Naive thymus-derived CD8-positive, alpha-beta T cell (primary cell): ENCODE data around the gene HELZ. TPM values are rescaled to one million over a fixed set of nuclear protein-coding genes. Genes with fewer than 3 reads are reported as not detected.
"Not testable (repeated sequence)": the region's sequence is repeated elsewhere in the genome, so short reads cannot be mapped to it uniquely, and the experiment has no call there.

Source experiments
- ATAC-seq, 2 donors: fragments of 150-1000 bp; cut with Tn5 transposase in 1 of 2; sonication (Bioruptor Pico), chemical (Tn5 transposase) in 1 of 2; 1 replicate in 1 of 2; 2 replicates in 1 of 2; pipeline ENCODE4 v1.10.0; 2021; ENCODE audit warnings: mild to moderate bottlenecking in 2 of 2, moderate library complexity in 2 of 2
- POLR2A ChIA-PET: fragments of 350-600 bp; sonication (Branson Sonifier 250); formaldehyde crosslinking; loops from one replicate; lab custom pipeline; 2021; ENCODE audit warnings: antibody characterized with exemption; lab: Charles Lee
- DNase-seq, 10 donors: peaks; one replicate each; pipeline versions ENCODE4 v3.0.0 to v3.0.0-alpha.2; 2020 to 2022
- H3K27ac Mint-ChIP-seq, 10 donors: one replicate each; pipeline ENCODE4 v1.8.0; 2020 to 2022; ENCODE audit warnings: mild to moderate bottlenecking in 10 of 10, mixed read lengths in 10 of 10, moderate library complexity in 4 of 10, inconsistent platforms in 1 of 10
- H3K27me3 Mint-ChIP-seq, 5 donors: one replicate each; pipeline ENCODE4 v1.8.0; 2021 to 2022; ENCODE audit warnings: mixed read lengths in 5 of 5
- H3K36me3 Mint-ChIP-seq, 3 donors: one replicate each; pipeline ENCODE4 v1.8.0; 2020 to 2022; ENCODE audit warnings: mixed read lengths in 3 of 3, mild to moderate bottlenecking in 2 of 3, inconsistent platforms in 1 of 3
- H3K4me1 Mint-ChIP-seq, 4 donors: one replicate each; pipeline ENCODE4 v1.8.0; 2021 to 2022; ENCODE audit warnings: mixed read lengths in 4 of 4
- H3K4me3 Mint-ChIP-seq, 10 donors: one replicate each; pipeline ENCODE4 v1.8.0; 2020 to 2022; ENCODE audit warnings: mild to moderate bottlenecking in 10 of 10, mixed read lengths in 10 of 10, moderate library complexity in 6 of 10, inconsistent platforms in 1 of 10
- H3K9me3 Mint-ChIP-seq, 9 donors: one replicate each; pipeline ENCODE4 v1.8.0; 2020 to 2022; ENCODE audit warnings: mixed read lengths in 9 of 9, mild to moderate bottlenecking in 3 of 9, inconsistent platforms in 1 of 9, moderate library complexity in 1 of 9
- polyA plus RNA-seq, 3 donors: library from polyadenylated mRNA; unstranded; fragments of 300-500 nt; fragmentation: Illumina TruSeq; gene quantifications; one replicate each; pipeline ENCODE4 v1.2.3, GENCODE V29; 2021
- total RNA-seq, 8 experiments: library from RNA in 2 of 8; stranded (reverse) in 2 of 8; gene quantifications; one replicate each; pipeline ENCODE4 v1.2.3 and lab custom pipeline; 2021 to 2026

HELZ gene
- total and polyA plus RNA-seq, 5 experiments from 2014 or later = 43.0 to 75.1 (median 48.6) TPM

DNA sequence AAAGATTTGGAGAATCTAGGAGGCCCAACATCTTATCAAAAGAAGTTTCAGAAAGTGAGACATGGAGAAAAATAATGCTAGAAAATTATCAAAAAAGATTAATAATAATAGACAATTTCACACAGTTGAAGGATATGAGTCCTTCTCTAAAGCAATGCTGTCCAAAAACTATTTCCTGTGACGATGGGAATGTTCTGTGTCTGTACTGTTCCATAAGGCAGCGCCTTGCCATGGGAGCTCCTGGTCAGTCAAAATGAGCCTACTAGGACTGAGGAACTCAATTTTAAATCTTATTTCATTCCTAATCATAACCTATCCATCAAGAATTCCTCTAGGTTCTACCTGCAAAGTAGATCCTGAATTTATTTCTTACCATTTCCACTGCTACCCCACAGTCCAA lies 151.6 kb downstream of the HELZ start:
- Mint-ChIP-seq H3K27ac (peak overlapping the region in 1 of 10 donors; percentile 46), H3K4me1 (peaks cover 12 to 60% (median 42%) of the 10 kb centered on the region in 4 donors), H3K27me3 (no peaks in the 10 kb centered on the region), H3K9me3 (no peaks in the 10 kb centered on the region), H3K36me3 (peaks cover 0 to 61% (median 25%) of the 10 kb centered on the region in 3 donors), H3K4me3 (no peak overlapping the region)
- POLR2A ChIA-PET = no interaction called here
- no peak for DNase-seq
- no peak for ATAC-seq

DNA sequence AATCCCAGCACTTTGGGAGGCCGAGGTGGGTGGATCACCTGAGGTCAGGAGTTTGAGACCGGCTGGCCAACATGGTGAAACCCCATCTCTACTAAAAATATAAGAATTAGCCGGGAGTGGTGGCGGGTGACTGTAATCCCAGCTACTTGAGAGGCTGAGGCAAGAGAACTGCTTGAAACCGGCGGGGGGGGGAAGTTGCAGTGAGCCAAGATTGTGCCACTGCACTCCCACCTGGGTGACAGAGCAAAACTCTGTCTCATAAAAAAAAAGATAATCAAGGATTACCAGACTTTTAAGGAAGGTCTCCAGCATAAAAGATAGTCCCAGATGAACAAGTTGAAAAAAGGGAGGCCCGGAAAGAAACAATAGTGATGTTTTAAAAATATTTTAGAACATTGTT lies 152.3 kb downstream of the HELZ start:
- H3K27ac Mint-ChIP-seq = peak overlapping the region in 2 of 10 donors; percentile 12 to 46
- H3K4me1 Mint-ChIP-seq = peaks cover 10 to 55% (median 40%) of the 10 kb centered on the region in 4 donors
- peaks cover 0 to 63% (median 25%) of the 10 kb centered on the region in 3 donors for H3K36me3 Mint-ChIP-seq
- DNase-seq, H3K4me3 Mint-ChIP-seq, ATAC-seq, H3K9me3 Mint-ChIP-seq, H3K27me3 Mint-ChIP-seq, POLR2A ChIA-PET: not testable (repeated sequence)

DNA sequence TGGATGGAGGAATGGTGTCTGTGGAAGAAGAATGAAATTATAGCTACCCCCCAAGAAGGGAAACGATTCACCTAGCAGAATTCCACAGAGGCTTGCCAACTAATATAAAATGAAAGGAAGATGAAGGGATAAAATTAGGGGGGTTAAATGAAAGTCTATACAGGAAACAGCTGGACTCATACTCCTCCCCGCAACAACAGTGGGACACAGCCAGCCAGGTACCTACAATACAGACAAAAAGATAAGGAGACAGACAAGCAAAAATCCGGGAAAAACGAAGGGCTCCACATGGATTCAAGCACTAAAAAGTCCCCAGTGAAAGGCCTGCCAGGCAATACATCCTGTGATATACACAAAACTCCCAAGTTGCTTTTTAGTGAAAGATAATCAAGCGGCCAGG lies 152.7 kb downstream of the HELZ start:
- H3K4me3 Mint-ChIP-seq = peak overlapping the region in 1 of 10 donors; percentile 48
- peak overlapping the region in 2 of 10 donors; percentile 6 to 12 for H3K27ac Mint-ChIP-seq
- POLR2A ChIA-PET = no interaction called here
- DNase-seq (no peak), ATAC-seq (no peak)
- H3K27me3 Mint-ChIP-seq = no peaks in the 10 kb centered on the region
- peaks cover 11 to 51% (median 39%) of the 10 kb centered on the region in 4 donors for H3K4me1 Mint-ChIP-seq
- peaks cover 0 to 63% (median 23%) of the 10 kb centered on the region in 3 donors for H3K36me3 Mint-ChIP-seq
- no peaks in the 10 kb centered on the region for H3K9me3 Mint-ChIP-seq

DNA sequence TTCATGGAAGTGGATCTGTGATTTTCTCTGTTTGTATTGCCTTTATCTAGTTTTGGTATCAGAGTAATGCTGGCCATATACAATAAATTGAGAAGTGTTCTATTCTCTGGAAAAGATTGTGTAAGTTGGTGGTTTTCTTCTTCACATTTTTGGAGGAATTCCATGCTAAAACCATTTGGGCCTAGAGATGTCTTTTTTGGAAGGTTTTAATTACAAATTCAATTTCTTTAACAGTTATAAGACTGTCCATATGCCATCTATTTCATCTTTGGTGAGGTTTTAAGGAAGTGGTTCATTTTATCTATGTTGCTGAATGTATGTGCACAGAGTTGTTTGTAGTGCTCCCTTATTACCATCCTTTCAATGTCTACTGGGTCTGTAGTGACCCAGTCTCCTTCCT lies 154.7 kb downstream of the HELZ start:
- H3K9me3 Mint-ChIP-seq = no peaks in the 10 kb centered on the region
- ATAC-seq (no peak), DNase-seq (no peak)
- no peaks in the 10 kb centered on the region for H3K27me3 Mint-ChIP-seq
- POLR2A ChIA-PET = no interaction called here
- peaks cover 11 to 34% (median 29%) of the 10 kb centered on the region in 4 donors for H3K4me1 Mint-ChIP-seq
- H3K4me3 Mint-ChIP-seq = no peak overlapping the region
- H3K36me3 Mint-ChIP-seq = peaks cover 0 to 67% (median 22%) of the 10 kb centered on the region in 3 donors
- no peak overlapping the region for H3K27ac Mint-ChIP-seq

DNA sequence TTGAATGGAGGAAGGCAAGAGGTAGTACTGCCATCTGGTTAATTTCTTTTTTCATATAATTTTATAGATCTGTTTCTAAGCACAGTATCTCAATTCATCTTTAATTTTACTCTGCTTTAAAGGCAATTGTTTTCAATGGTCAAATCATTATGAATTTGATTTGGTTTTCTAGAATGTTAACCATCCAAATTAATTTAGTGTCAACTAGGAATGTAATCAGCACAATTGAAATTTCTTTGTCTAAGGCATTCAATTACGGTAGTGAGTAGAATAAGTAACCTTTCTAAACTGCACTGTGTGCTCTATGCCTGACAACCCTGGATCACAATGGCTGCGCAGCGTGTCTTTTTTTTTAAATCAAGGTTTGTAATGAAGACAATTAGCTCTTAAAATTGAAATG lies 156.4 kb downstream of the HELZ start:
- H3K27me3 Mint-ChIP-seq = no peaks in the 10 kb centered on the region
- H3K4me3 Mint-ChIP-seq = no peak overlapping the region
- ATAC-seq (no peak), DNase-seq (no peak)
- H3K4me1 Mint-ChIP-seq = peaks cover 7 to 25% (median 21%) of the 10 kb centered on the region in 4 donors
- H3K27ac Mint-ChIP-seq = no peak overlapping the region
- POLR2A ChIA-PET = no interaction called here
- peaks cover 0 to 68% (median 18%) of the 10 kb centered on the region in 3 donors for H3K36me3 Mint-ChIP-seq
- no peaks in the 10 kb centered on the region for H3K9me3 Mint-ChIP-seq

DNA sequence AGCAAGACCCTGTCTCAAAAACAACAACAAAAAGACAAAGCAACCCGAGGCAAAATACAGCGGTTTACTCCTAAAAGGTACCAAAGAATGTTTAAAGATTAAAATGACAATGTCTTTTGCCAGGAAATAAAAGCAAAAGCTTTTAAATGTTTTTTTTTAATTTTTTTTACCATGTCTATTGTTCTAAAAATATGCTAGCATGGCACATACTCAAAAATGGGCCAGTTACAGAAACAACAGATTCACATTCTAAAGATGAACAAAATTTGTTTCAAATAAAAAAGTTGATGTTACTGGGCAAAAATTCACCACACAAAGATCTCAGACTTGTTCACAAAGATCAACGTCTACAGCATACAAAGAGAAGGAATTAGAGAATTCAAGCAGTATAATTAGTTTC lies 159.6 kb downstream of the HELZ start:
- ATAC-seq = no peak
- POLR2A ChIA-PET = interaction anchor here (0.5 kb wide), 1 partner anchor 1002 kb away, joined by 4 read pairs; no protein-coding TSS in a partner anchor
- H3K27me3 Mint-ChIP-seq = no peaks in the 10 kb centered on the region
- peaks cover 8 to 30% (median 26%) of the 10 kb centered on the region in 4 donors for H3K4me1 Mint-ChIP-seq
- no peaks in the 10 kb centered on the region for H3K9me3 Mint-ChIP-seq
- DNase-seq = no peak
- peaks cover 0 to 58% (median 18%) of the 10 kb centered on the region in 3 donors for H3K36me3 Mint-ChIP-seq
- peak overlapping the region in 3 of 10 donors; percentile 2 to 19 (median 4) for H3K27ac Mint-ChIP-seq
- no peak overlapping the region for H3K4me3 Mint-ChIP-seq

DNA sequence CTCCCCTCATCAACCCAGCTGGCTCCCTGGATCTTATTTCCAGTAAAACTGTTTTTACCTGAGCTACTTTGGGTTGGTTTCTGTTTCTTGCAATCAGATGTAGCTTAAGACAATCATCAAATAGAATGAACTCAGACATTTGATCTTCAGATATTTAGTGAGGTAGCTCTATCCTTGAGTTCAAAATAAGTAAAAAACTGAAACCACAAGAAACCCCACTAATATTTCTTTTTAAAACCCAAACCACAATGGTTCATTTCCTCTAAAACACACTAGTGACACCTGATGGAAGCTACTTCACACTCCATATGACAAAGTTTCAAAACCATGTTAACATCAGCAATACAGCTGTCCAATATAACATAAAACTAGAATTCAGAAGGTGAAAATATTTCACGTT lies 162.9 kb downstream of the HELZ start:
- ATAC-seq (peak; percentile 80 to 92), DNase-seq (peak in 3 of 10 donors; percentile 42 to 67 (median 66))
- Mint-ChIP-seq H3K4me1 (peaks cover 6 to 28% (median 19%) of the 10 kb centered on the region in 4 donors), H3K27me3 (no peaks in the 10 kb centered on the region), H3K9me3 (no peaks in the 10 kb centered on the region), H3K27ac (peak overlapping the region; percentile 23 to 90 (median 63)), H3K36me3 (peaks cover 0 to 54% (median 22%) of the 10 kb centered on the region in 3 donors), H3K4me3 (peak overlapping the region; percentile 8 to 68 (median 26))
- POLR2A ChIA-PET = no interaction called here

DNA sequence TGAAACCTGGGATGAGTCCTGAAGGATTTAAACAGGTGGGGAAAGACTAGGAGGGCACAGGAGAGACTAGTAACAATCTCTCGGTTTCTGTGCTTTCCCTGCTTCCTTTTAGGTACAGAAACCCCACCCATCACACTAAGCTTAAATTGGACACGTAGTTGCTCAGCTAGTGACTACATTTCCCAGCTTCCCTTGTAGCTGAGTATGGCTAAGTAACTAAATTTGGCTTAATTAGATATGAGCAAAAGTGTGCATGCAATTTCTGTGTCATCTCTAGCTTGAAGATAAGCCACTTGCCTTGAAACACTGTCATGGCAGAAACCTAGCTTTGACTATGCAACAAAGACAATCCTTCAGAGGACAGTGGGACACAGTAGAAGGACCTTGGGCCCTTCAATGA lies 164.2 kb downstream of the HELZ start:
- no peaks in the 10 kb centered on the region for H3K9me3 Mint-ChIP-seq
- no peak overlapping the region for H3K4me3 Mint-ChIP-seq
- no peaks in the 10 kb centered on the region for H3K27me3 Mint-ChIP-seq
- H3K4me1 Mint-ChIP-seq = peaks cover 6 to 28% (median 19%) of the 10 kb centered on the region in 4 donors
- peaks cover 0 to 54% (median 23%) of the 10 kb centered on the region in 3 donors for H3K36me3 Mint-ChIP-seq
- no peak for ATAC-seq
- POLR2A ChIA-PET = no interaction called here
- no peak for DNase-seq
- H3K27ac Mint-ChIP-seq = peak overlapping the region in 2 of 10 donors; percentile 8 to 25

DNA sequence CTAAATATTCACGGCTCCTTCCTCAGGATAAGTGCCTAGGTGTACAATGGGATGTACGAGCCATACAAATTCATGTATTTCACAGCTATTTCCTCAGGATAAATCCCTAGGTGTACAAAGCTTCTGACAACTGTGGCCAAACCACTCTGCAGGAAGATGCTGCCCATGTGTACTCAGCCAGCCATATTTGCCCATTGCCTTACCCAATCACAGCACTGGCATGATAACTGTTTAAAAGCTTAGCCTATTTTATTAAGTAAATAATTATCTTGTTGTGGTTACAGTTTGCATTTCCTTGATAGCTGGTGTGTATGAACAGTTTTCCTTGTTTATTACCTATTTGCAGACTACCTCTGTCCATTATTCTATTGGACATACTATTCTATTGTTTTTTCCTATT lies 165.5 kb downstream of the HELZ start:
- H3K36me3 Mint-ChIP-seq = peaks cover 4 to 49% (median 25%) of the 10 kb centered on the region in 3 donors
- peaks cover 8 to 28% (median 19%) of the 10 kb centered on the region in 4 donors for H3K4me1 Mint-ChIP-seq
- no peak overlapping the region for H3K4me3 Mint-ChIP-seq
- H3K9me3 Mint-ChIP-seq = no peaks in the 10 kb centered on the region
- peak overlapping the region in 1 of 10 donors; percentile 19 for H3K27ac Mint-ChIP-seq
- POLR2A ChIA-PET = no interaction called here
- no peaks in the 10 kb centered on the region for H3K27me3 Mint-ChIP-seq
- DNase-seq = no peak
- ATAC-seq = no peak

DNA sequence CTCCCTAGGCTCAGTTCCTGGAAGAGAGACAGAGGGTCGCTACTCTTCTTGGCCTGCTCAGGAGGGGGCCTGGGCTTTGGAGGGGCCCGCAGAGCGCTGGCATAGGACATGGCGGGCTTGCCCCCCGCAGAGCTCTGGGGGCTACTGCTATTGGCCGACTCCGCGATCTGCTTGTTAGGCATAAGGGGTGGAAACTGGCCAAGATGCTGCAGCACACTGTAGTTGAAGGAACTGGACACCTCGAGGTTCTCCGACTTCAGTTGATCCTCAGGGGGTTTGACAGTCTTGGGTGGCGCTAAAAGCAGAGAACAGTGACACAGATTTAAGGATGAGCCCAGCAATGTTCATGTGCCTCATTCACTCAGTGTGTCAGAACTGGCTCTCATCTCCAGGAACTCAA lies 166.7 kb downstream of the HELZ start:
- ATAC-seq (no peak), DNase-seq (no peak)
- Mint-ChIP-seq H3K36me3 (peaks cover 4 to 46% (median 30%) of the 10 kb centered on the region in 3 donors), H3K4me3 (no peak overlapping the region), H3K27me3 (no peaks in the 10 kb centered on the region), H3K9me3 (no peaks in the 10 kb centered on the region), H3K27ac (no peak overlapping the region), H3K4me1 (peaks cover 8 to 24% (median 17%) of the 10 kb centered on the region in 4 donors)
- POLR2A ChIA-PET = no interaction called here

DNA sequence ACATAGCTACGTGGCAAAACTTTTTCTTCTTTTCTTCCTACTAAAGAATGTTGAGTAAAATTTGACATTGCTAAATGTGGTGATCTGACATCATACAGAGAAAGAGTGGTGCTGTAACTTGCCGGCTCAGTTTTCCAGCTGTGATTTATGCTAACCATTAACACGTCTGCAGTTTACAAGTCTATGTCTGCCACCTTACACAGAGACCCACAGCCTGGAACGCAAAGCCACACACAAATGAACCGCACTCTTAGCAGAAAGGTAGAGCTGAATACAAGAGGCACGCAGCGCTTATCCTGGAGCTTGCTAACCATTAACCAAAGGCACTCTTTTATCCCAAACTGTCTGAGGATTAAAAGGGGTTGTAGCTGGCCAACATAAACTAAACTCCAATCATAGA lies 168.7 kb downstream of the HELZ start:
- Mint-ChIP-seq H3K27me3 (no peaks in the 10 kb centered on the region), H3K9me3 (peaks cover 0 to 2% (median 0%) of the 10 kb centered on the region in 9 donors), H3K36me3 (peaks cover 4 to 58% (median 46%) of the 10 kb centered on the region in 3 donors), H3K27ac (no peak overlapping the region), H3K4me1 (peaks cover 3 to 12% (median 7%) of the 10 kb centered on the region in 4 donors), H3K4me3 (no peak overlapping the region)
- POLR2A ChIA-PET = no interaction called here
- no peak for ATAC-seq
- no peak for DNase-seq

DNA sequence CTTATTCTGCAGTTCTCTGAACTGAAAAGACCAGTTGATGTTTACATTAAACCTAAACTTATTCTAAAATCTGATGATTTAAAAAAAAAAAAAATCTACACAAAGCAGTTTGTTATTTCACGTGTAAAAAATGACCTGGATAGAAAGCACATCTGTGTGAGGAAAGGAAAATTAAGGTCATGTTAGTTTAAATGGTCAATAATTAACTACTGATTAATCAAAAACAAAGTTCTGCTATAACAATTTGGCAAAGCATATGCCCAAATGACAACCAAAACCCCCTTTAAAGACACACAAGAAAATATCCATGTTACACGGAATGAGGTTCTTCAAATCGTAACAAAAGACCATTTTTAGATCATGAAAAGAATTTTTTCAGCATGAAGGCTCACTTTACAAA lies 170.2 kb downstream of the HELZ start:
- Mint-ChIP-seq H3K27ac (no peak overlapping the region), H3K4me3 (no peak overlapping the region), H3K27me3 (no peaks in the 10 kb centered on the region), H3K36me3 (peaks cover 7 to 58% (median 50%) of the 10 kb centered on the region in 3 donors), H3K4me1 (peaks cover 0 to 2% (median 0%) of the 10 kb centered on the region in 4 donors), H3K9me3 (peaks cover 0 to 2% (median 0%) of the 10 kb centered on the region in 9 donors)
- DNase-seq (no peak), ATAC-seq (no peak)
- POLR2A ChIA-PET = no interaction called here

DNA sequence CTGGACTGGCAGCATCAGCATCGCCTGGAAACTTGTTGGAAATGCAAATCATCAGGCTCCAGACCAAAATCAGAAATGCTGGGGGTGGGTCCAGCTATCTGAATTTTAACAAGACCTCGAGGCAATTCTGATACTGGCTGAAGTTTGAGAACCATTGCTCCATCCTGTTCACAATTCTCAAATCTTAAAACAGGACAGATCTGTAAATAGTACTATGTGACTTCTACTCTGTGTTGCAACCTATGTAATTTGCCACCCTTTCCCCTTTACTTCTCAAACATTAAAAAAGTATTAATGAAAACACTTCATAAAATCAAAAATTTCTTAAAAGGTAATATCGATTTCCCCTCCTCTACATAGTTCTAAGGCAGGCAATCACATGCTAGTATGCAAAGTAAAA lies 172.1 kb downstream of the HELZ start:
- Mint-ChIP-seq H3K4me1 (peaks cover 0 to 2% (median 0%) of the 10 kb centered on the region in 4 donors), H3K27me3 (no peaks in the 10 kb centered on the region), H3K4me3 (no peak overlapping the region), H3K36me3 (peaks cover 7 to 45% (median 40%) of the 10 kb centered on the region in 3 donors), H3K27ac (no peak overlapping the region), H3K9me3 (peaks cover 0 to 2% (median 0%) of the 10 kb centered on the region in 9 donors)
- ATAC-seq (no peak), DNase-seq (no peak)
- POLR2A ChIA-PET = no interaction called here
